Ramos (cell line): ENCODE data around the gene ANO8.
"Not testable (repeated sequence)": the region's sequence is repeated elsewhere in the genome, so short reads cannot be mapped to it uniquely, and the experiment has no call there.

Experiments used
- in situ Hi-C: fragments of 300-500 bp; cut with MboI; formaldehyde crosslinking; loops from one replicate; pipeline ENCODE4 v1.14.3; 2022; ENCODE audit warnings: low sequenced_read_pairs; ENCODE audit not compliant: unreplicated experiment

Gene ANO8

DNA sequence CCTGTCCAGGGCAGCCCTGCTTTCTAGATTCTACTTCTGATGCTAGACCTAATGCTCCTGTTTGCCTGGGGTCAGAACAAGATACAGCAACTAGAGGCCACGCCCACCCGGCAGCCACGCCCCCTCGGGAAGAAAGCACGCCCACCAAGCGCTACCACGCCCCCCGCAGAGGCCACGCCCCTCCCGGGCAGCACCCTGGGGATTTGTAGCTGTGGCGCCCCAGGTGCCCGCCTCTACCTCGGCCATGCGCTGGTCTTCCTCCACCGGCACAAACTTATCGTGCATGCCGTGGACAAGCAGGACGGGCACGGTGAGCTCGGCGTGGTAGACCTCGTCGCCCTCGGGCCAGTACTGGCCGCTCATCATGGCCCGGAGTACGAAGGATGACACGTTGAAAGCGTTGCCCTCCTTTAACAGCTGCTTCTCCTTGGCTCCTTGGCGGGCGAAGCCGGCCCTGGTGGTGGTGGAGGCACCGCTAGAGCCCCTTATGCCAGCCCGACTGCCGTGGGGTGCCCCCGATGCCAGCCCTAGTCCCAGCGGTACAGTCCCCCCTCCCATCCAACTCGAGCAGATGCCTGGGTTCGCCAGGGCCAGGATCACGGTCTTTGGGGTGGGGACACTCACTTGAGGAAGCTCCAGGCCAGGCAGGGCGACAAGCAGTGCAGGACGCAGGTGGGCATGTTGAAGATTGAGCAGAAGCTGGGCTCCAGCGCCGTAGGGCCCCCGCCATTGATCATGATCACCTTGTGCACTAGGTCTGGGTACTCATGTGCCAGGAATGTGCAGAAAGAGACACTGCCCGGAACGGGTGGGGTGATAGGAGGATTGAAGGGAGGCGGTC lies 40.4 kb downstream of the ANO8 start:
- in situ Hi-C loops: no loop called here

GRCh38 chr19:17293605-17294004 lies 41.0 kb downstream of the ANO8 start:
- in situ Hi-C loops: no loop called here

- in situ Hi-C loops: no loop called here
Measured at GRCh38 chr19:17292301-17293074, 42.2 kb downstream of the ANO8 start.

DNA sequence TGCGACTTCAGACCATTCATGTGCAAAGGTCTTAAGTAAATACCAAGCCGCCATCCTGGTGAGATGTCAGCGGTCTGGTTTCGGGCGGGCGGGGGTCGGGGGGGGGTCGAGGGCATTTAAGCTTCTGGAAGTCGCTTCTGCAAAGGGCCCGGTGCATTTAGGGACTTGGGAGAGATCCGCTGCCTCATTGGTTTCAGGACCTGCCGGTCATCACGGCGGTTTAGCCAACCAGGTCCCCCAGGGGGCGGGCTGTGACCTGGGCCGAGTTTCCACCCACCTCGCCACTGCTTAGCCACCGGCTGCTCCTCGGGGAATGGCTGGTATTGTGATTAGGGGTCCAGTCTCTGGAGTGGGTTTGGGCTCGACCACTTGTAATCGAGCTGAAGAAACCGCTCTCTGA lies 45.2 kb downstream of the ANO8 start:
- in situ Hi-C loops: loop anchor here (5.0 kb wide), 1 partner anchor 222 kb away; no protein-coding TSS in a partner anchor

DNA sequence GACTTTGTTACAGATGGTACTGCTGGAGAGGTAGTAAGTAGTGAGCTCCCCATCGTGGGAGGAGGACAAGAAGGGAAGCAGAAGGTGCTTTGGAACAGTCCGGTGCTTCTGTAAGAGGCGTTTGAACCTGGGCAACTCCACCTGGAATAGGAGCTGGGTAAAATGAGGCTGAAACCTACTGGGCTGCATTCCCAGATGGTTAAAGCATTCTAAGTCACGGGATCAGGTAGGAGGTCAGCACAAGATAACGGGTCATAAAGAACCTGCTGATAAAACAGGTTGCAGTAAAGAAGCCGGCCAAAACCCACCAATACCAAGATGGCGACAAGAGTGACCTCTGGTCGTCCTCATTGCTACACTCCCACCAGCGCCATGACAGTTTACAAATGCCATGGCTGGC lies 47.9 kb downstream of the ANO8 start:
- in situ Hi-C loops: loop anchor here (5.0 kb wide), 1 partner anchor 219 kb away; no protein-coding TSS in a partner anchor

DNA sequence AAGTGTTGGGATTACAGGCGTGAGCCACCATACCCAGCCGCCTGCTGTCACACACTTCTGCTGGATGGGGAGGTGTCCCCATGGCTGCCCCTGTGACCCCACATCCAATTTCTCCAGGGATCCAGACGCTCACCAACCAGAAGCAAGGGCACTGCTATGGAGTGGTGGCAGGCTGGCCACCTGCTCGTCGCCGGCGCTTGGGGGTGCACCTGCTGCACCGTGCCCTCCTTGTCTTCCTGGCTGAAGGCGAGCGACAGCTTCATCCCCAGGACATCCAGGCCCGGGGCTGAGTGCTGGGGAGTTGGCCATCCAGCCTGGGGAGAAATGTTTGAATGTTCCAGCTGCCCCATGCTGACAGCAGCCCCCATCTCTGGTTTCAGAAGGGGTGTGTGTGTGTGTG lies 48.4 kb downstream of the ANO8 start:
- in situ Hi-C loops: loop anchor here (5.0 kb wide), 1 partner anchor 219 kb away; no protein-coding TSS in a partner anchor

DNA sequence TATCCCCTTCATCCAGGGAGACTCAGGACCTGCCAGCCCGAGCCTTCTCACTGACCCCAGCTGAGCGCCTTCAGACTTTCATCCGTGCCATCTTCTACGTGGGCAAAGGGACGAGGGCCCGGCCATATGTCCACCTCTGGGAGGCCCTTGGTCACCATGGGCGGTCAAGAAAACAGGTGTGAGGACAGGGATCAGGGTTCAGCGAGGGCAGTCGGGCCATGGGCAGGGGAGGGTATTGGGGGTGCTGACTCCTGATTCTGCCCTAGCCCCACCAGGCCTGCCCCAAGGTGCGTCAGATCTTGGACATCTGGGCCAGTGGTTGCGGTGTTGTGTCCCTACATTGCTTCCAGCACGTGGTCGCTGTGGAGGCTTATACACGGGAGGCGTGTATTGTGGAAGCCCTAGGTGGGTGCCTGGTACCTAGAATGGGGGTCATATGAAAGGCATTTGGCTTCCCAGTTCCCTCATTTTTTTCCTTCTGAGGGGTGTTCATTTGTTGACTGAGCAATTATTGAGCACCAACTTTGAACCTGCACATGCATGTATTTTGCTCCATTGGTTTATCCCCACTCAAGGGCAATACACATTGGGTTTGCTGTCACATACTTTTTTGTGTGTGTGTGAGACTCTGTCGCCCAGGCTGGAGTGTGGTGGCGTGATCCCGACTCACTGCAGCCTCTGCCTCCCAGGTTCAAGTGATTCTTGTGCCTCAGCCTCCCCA lies 49.1 kb downstream of the ANO8 start:
- in situ Hi-C loops: loop anchor here (5.0 kb wide), 1 partner anchor 218 kb away; no protein-coding TSS in a partner anchor

- in situ Hi-C loops: no loop called here
Measured at GRCh38 chr19:17283504-17283996, 51.1 kb downstream of the ANO8 start.

- in situ Hi-C loops: no loop called here
Measured at GRCh38 chr19:17282488-17283125, 52.0 kb downstream of the ANO8 start.

- in situ Hi-C loops: no loop called here
Measured at GRCh38 chr19:17281391-17282304, 53.0 kb downstream of the ANO8 start, which contains the start of gene ANKLE1. ANKLE1 (plus strand) TSS chr19:17281901; CDS start chr19:17281921, 20 bp downstream.

GRCh38 chr19:17279436-17279835 lies 55.2 kb downstream of the ANO8 start:
- in situ Hi-C loops: no loop called here

GRCh38 chr19:17275441-17276175 lies 59.0 kb downstream of the ANO8 start:
- in situ Hi-C loops: no loop called here

DNA sequence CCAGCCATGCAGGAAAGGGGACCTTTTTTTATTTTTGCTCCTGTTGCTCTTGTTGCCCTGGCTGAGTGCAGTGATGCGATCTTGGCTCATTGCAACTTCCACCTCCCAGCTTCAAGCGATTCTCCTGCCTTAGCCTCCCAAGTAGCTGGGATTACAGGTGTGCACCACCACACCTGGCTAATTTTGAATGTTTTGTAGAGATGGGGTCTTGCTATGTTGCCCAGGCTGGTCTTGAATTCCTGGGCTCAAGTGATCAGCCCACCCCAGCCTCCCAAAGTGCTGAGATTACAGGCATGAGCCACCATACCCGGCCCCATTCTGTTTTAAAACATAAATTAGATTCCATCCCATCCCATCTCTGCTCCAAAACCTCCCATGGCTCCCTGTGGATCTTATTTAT lies 59.8 kb downstream of the ANO8 start:
- in situ Hi-C loops: not testable (repeated sequence)
